HG02970 (cell line): ENCODE data around the gene NUCKS1.

Experiments used
- ATAC-seq: cut with Tn5 transposase; IDR thresholded peaks from one replicate; pipeline ENCODE4 v1.9.1; 2021; ENCODE audit warnings: mild to moderate bottlenecking, moderate library complexity, moderate number of reproducible peaks; ENCODE audit not compliant: unreplicated experiment, low FRiP score

Gene NUCKS1

GRCh38 chr1:205750138-205751035 lies at the start of gene NUCKS1:
Gene NUCKS1, minus strand, starts transcription at chr1:205750182. Its CDS starts 209 bp downstream, at chr1:205749973.
- peak; percentile 62 for ATAC-seq

- ATAC-seq: no peak
These were observed 48.6 kb upstream of the NUCKS1 start for GRCh38 chr1:205798577-205798976.

DNA sequence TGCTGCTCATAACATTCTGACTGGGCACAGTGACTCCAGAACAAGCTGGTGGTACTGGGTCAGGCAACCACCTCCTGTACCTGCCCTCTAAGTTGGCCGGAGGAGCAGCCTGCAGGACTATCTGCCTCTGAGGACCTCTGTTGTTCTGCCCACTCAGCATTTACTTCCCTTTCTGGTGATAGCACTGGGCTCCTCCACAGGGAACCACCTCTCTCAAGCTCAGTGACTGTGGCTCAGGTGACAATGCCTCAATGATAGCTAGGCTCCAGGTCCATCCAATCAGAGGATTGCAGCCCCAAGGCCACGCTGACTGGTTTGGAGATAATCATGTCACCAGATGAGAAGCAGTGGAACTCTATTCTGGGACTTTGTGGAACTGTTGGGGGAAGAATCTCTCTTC lies 47.2 kb upstream of the NUCKS1 start:
- no peak for ATAC-seq

GRCh38 chr1:205794011-205794730 lies 44.2 kb upstream of the NUCKS1 start:
- no peak for ATAC-seq

GRCh38 chr1:205792961-205793673 lies 43.1 kb upstream of the NUCKS1 start:
- ATAC-seq: no peak

GRCh38 chr1:205792481-205792881 lies 42.5 kb upstream of the NUCKS1 start:
- no peak for ATAC-seq

- no peak for ATAC-seq
These were observed 41.7 kb upstream of the NUCKS1 start for GRCh38 chr1:205791568-205792180.

- ATAC-seq: no peak
These were observed 37.4 kb upstream of the NUCKS1 start for GRCh38 chr1:205787287-205787916.

DNA sequence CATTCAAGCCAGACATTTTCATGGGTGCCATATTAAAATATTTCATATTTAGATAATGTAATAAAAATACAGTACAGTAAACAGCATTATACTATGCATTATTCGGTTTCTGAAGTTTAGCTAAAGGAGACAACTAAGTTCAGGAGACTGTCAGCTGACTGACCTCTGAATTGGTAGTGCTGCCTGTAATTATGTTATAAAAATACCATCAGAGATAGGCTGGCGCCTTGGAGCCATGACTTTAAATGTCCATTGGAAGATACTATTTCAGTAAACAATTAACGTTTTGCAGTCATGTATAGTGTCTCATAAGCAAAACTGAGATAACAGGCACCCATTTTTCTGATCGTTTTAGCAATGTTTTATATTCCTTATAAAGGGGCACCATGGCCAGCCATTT lies 36.6 kb upstream of the NUCKS1 start:
- no peak for ATAC-seq

- no peak for ATAC-seq
These were observed 35.5 kb upstream of the NUCKS1 start for GRCh38 chr1:205785446-205785845.

GRCh38 chr1:205783904-205784303 lies 33.9 kb upstream of the NUCKS1 start:
- ATAC-seq: no peak

DNA sequence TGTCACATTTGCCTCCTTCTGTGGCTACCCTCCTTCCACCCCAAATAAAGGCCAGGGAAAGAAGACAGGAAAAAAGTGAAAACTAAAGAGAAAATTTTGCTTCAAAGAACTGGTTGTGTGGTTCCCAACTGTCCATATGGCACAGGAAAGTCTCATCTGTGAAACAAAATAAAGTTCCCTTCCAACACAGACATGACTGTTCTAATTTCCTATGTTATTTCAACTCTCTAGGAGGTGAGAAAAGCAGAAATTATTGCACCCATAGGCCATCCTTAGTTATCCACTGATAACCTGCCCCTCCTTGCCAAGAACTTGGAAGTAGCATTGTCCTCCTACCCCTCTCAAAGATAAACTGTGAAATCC lies 33.4 kb upstream of the NUCKS1 start:
- no peak for ATAC-seq

- ATAC-seq: no peak
These were observed 32.8 kb upstream of the NUCKS1 start for GRCh38 chr1:205782627-205783432.

- ATAC-seq: no peak
These were observed 30.4 kb upstream of the NUCKS1 start for GRCh38 chr1:205780335-205780734.

DNA sequence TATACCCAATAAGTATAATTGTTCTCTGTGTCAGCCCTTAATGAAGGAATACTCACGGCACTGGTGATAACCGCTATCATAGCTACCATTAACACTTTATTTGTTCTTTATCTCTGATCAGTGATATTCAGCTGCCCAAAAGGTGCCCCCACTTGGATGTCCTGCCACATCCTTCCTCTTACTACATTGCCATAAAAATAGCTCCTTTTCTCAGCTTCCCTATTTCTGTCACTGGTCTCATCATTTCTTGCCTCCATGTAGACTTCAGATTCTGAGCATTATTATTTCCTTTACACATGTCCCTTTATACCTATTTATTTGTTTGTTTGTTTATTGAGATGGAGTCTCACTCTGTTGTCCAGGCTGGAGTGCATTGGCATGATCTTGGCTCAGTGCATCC lies 28.0 kb upstream of the NUCKS1 start:
- no peak for ATAC-seq

GRCh38 chr1:205775717-205776056 lies 25.7 kb upstream of the NUCKS1 start:
- no peak for ATAC-seq

DNA sequence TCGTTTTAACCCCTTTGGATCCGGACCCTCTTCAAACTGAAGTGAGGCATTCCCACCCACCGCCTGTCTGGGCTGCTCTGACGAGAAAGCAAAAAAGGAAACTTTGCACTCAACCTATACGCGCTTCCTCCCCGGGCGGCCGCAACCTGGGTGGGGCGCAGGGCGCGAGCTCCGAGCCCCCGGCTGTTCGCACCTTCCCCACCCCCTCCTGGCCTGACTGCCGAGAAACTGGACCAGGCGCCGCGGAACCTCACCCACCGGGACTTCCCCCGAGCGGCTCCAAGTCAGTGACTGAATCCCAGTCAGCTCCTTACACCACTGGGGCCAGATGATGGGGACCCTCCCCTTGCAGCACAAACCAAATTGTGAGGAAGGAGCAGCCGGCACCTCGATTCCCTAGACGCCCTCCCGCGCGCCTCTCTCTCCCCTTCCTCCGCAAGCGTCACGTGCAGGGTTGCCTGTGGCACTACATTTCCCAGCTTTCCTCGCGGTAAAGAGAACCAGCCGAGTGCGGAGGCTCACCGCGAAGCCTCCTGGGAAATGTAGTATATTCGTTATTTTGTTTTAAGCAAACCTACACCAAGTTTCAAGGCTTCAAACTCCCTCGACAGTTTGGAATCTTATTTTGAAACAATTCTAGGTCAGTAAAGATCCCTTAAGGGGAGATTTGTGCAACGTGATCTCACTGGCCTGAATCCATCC lies 25.2 kb upstream of the NUCKS1 start, which contains the start of gene RAB29:
Gene RAB29, minus strand, starts transcription at position 468 of the 702 bp plus-strand sequence. CDS start 526 bp downstream, outside the sequence.
- peak; percentile 69 for ATAC-seq

DNA sequence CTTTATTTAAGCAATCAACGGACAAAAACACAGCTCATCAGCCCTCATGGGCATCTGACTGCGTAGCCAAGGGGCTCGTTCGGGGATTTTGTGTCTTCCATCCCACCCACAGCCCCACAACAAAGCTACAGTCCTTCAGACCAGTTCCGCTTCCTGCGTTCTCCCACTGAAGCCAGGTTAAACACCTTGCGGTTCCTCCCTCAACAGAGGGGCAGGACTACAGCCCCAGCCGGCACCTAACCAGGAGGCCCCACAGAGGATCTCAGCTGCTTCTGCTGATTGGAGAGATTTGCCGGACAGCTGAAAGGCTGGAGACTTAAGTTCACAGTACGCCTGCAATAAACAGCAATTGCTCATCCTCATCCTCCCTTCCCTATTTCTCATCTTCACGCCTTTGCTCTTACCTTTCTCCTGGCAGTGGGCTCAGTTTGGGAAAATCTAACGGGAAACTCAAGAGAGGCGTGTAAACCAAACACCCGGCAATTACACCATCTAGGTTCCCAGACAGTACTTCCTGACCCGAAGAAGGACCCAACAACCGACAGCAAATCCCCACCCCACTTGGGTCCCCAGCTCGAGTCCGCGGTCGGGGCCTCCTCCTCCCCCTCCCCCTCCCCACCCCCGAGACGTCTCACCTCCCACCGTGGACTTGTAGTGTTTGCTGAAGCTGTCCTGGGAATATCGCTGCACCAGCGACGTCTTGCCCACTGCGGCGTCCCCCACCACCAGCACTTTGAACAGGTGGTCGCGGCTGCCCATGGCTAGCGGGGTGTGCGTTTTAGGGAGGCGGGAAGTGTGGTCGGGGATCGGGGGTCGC lies 24.4 kb upstream of the NUCKS1 start:
- no peak for ATAC-seq
